Activated T-helper 1 cell treated with anti-CD3 and anti-CD28 coated beads, Interleukin-2, amount 50 U/mL, for 16 hours (primary cell): Measurements from ENCODE around the gene IER5.
"Not testable (repeated sequence)": the region's sequence is repeated elsewhere in the genome, so short reads cannot be mapped to it uniquely, and the experiment has no call there.

Experiments
- DNase-seq, 2 donors: peaks; one replicate each; pipeline ENCODE4 v3.0.0-alpha.2; 2020; ENCODE audit warnings: low read depth in 1 of 2, low spot score in 1 of 2

IER5 gene

DNA sequence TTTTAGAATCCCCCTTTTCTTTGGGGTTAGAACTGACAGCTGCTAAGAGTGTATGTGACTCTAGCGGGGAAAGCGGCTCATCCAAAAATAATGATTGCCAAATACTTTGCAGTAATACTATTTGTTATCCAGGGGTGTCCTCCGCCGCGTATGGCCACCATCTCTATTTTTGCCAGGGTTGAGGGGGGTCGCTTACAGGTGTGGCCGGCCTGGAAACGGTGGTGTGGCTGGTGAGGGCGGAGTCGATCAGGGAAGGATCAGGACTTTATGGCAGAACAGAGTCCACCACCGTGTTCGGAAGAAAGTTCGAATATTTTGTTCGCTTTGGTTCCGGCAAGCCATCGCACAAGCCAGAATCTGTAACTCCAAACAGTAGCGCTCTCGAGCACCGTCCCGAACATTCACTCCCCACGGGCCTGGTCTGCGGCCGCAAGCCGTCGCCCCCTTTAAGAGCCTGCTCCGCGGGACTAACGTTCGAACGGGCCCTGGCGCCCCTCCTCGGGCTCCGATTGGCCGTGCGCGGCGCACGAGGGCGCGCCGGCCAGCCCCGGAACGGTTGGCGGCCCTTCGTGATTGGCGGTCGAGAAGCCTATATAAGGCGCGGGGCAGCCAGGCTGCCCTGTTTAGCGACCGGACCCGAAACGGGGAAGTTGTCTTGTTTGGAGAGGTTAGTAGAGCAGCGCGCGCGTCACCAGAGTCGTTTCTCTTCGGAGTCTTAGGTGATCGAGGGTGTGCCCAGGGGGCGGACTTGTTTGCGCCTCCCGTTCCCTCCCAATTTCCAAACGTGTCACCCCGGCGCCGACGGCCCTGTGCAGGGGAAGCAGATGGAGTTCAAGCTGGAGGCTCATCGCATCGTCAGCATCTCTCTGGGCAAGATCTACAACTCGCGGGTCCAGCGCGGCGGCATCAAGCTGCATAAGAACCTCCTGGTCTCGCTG, at the start of gene IER5:
TSS of gene IER5 (plus strand) at position 622 of the 938 bp plus-strand sequence. CDS start at position 825, 203 bp downstream.
- DNase-seq, result peak; percentile 92 to 94

GRCh38 chr1:181040284-181040865, 48.1 kb upstream of the IER5 start:
- DNase-seq, result no peak

DNA sequence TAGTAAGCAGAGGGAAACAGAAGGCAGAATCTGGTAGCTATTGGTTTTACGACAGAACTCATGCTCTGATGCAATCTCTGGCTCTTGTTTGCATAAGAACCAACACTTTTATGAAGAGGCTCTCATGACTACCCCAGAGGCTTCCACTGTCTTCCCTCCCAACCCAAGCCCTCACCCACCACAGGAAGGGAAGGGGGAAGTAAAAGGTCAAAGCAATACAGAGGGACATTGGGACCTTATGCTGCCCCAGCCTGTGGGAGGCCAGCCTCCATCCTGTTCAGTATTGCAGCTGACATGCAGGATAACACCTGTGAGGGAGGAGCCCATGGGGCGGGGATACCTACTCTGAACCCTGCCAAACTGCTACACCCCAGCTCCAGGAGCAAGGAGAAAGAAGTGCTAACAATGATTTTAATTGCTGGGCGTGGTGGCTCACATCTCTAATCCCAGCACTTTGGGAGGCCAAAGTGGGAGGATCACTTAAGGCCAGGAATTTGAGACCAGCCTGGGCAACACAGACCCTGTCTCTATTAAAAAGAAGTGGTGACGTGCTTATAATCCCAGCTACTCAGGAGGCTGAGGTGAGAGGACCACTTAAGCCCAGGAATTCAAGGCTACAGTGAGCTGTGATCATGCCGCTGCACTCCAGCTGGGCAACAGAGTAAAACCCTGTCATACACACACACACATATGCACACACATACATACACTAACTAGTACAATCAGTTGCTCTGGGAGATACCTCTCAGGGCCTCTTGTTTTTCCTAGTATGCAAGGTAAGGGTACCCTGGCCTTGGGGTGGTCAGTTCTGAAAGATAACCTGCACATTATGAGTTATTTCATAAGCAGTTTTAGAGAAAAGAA, 45.2 kb upstream of the IER5 start:
- DNase-seq, result no peak

DNA sequence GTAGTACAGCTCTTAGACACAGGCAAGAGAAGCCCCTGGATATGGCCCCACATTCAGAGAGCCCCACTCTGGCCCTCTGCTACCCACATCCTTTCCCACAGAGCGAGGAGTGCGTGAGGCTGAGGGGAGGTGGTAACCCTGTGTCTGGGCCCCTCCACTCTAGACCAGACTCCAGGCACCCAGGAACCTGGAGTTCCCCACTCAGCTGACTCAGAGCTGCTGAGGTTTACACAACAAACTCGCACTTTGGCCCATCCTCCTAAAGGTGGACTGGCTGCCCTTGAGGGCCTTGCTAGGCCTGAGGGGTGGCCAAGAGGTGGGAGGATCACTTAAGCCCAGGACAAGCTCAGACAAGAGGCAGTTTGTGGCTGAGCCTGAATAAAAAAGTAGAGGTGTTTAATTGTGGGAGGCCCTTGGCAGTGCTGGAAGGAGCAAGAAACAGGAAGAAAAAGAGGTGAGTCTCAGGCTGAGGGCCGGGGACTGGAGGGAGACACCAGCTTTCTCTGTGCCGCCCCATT, 44.0 kb upstream of the IER5 start:
- DNase-seq, result no peak

GRCh38 chr1:181045946-181046345, 42.6 kb upstream of the IER5 start:
- not testable (repeated sequence) for DNase-seq

DNA sequence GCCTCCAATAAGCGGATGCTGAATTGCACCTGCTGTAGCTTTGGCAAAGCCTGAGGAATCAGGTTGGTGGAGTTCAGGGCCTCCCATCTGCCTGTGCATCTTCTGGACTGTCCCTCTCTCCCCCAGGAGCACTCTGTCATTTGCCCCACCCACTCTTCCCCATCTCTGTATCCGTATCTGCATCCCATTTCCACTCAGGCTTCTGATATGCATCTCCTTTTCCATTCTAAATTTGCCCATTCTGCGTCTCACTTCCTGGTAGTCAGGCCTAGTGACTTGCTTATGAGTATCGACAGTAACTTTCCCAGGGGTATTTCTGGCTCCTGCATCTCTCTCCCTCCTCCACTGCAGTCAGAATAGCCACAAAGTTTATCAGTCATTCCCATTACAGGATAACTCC, 39.1 kb upstream of the IER5 start:
- DNase-seq, result no peak

DNA sequence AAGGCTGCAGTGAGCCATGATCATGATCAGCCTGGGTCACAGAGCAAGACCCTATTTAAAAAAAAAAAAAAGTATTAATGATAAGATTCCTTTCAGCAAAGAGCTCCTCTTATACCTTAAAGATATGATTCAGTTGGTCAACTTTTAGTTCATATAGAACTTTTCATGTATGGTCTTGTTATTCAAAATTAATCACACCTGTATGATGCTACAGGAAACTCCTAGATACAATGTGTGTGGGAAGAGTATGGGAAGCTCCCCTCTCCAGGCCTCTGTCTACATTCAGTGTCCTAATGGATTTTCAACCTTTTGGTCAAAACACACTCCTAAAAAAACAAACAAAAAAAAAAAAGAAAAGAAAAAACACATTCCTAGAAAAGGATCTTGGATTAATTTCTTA, 37.6 kb upstream of the IER5 start:
- DNase-seq, result no peak

- no peak for DNase-seq
These were observed 31.9 kb upstream of the IER5 start for GRCh38 chr1:181056560-181056959.

- DNase-seq, result no peak
These were observed 31.4 kb upstream of the IER5 start for GRCh38 chr1:181057079-181057478.

DNA sequence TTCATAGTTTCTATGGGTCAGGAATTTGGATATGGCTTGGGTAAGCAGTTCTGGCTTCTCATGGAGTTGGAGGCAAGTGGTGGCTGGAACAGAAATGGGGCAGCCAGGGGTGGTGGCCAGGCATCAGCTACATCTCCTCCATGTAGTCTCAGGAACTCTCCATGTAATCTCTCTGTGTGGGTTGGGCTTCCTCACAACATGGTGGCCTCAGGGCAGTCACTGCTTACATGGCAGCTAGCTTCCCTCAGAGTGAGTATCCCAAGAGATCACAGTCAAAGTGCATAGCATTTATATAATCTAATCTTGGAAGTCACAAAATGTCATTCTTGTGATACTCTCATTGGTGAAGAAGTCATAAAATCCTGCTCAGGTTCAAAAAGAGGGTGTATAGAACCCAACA, 29.1 kb upstream of the IER5 start:
- no peak for DNase-seq

GRCh38 chr1:181060066-181060465, 28.4 kb upstream of the IER5 start:
- no peak for DNase-seq

- not testable (repeated sequence) for DNase-seq
These were observed 27.6 kb upstream of the IER5 start for GRCh38 chr1:181060947-181061346.

DNA sequence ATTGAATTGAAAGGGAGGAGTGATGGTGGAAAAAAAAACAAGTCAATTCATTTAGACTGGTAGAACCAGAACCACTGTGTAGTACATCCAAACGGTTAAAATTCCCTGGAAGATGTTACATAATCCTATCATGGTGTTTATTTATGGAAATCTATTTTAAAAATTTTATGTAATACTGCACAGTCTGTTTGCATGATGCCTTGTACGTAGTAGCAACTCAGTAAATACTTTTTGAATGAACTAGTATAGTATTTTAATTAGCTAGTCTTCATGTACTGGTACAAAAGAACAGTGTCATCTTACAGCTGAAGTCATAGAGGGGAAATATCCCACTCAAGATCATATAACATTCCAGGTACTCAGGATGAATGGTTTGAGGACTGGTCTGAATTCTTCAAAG, 27.0 kb upstream of the IER5 start:
- DNase-seq, result no peak

DNA sequence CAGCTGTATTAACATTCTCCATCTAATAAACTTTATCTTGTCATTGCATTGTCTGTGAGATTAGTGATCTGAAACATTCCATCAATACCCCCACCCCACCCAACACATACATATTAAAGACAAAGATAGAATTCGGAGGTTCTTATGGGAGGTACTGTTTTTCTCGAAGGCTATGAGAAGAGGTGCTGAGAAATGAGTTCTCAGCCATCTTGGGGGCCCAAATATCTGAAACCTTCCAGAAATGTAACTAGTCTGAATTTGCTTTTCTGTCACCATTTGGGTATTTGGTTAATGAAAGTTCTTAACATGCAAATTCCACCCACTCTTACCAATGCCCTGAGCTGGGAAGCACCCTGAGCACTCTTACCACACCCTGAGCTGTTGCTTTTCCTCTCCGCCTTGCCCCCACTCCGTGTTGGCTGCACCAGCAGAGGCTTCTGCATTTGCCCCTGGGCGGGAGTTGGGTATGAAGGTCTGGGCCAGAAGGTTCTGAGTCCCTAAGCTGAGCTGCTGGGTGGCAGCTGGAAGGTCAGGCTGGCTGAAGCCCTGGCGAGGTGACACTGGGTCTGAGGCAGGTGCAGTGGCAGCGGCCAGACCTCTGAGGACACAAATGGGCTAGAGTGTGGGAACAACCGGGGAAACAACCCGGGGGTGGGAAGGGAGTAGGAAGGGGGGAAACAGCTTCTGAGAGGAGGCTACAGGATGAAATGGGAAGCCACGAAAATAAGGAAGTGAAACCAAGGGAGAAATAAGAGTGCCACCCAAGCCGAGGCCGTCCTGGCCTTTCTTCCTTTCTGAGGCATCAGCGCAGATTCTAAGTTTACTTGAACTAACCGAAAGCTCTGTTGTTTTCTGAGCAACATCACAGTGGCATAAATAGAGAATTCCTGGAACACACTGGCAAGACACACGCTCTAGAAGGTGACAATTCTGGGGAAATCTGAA, 26.3 kb upstream of the IER5 start:
- peak in 1 of 2 donors; percentile 9 for DNase-seq

DNA sequence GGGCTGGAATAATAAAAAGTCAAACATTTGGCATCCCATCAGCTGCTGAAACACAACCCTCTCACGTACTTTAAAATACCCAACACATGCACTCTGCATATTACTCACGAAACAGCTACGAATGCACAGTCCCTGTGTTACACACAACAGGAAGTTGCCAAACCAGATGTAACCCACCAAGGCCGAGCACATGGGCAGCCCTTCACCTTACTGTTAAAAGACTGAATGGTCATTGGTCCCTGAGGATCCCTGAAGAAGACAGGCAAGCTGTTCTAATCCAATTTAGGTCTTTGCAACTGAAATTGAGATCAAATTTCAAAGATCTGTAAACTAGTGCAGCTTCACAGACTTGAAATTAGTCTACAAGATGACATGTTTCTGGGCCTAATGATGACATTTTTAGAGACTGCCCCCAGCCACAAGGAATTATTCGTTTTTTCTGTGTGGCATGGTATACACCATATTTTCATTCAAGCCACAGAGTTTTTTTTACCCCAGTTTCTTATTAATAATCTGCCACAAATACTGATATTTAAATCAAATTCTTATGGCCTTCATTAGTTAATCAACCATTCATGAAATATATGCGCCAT, 25.6 kb upstream of the IER5 start:
- peak in 1 of 2 donors; percentile 1 for DNase-seq

DNA sequence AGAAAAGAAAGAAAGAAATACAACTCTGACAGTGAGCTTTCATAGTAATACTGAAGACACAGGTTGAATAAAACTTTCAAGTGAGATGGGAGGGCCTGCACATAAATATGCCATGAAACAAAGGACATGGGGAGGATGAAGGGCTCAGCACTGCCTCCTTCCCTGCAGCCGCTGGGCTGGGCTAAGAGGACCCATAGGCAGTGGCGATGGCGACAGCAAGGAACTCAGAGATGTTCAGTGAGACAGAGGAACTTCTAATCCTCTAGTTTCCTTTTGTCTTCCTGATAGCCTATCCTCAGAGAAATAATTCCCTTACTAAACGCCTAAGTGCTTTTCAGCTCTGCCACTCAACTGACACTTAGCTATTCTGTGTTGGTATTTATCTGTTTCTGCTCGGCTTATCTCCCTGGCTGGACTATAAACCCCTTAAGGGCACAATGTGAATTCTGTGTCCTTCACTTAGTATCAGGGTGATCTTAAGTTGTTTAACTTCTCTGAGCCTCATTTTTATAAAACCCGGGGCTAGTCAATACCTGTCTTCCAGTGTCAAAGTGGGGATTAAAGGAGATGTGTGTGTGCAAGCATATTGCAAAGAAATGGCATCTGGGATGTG, 24.4 kb upstream of the IER5 start:
- no peak for DNase-seq

GRCh38 chr1:181064702-181065101, 23.8 kb upstream of the IER5 start:
- no peak for DNase-seq

DNA sequence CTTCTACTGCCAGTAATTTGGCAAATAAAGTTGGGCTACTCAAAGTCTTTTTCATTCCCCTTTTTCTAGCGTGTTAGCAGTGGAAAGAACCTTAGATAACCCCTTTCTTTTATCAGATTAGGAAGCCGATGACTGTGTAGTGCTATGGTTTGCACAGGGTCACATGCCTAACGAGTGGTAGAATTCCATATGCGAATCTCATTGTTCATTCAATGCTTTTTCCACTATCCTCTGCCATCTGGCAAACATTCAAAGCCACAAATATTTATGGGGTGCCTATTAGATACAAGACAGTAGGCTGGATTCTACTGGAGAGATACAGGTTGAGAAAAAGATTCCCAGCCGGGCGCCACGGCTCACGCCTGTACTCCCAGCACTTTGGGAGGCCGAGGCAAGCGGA, 14.9 kb upstream of the IER5 start:
- DNase-seq, result no peak

- no peak for DNase-seq
These were observed 12.6 kb upstream of the IER5 start for GRCh38 chr1:181075766-181076350.
